BE2C (cell line): ENCODE data around the gene FOSB.

Source experiments
- DNase-seq: peaks from one replicate; pipeline ENCODE4 v3.0.0-alpha.2; 2020
- H3K27me3 ChIP-seq: fragments of 250-450 bp; sonication (Bioruptor Pico); 2 replicates; pipeline ENCODE4 v1.5.1; 2020; ENCODE audit warnings: mild to moderate bottlenecking
- H3K36me3 ChIP-seq: fragments of 250-450 bp; sonication (Bioruptor Pico); 2 replicates; pipeline ENCODE4 v1.5.1; 2020; ENCODE audit warnings: mild to moderate bottlenecking
- H3K4me1 ChIP-seq: fragments of 250-450 bp; sonication (Bioruptor Pico); 2 replicates; pipeline ENCODE4 v1.5.1; 2020
- H3K4me3 ChIP-seq: 2 replicates; pipeline ENCODE4 v1.5.1; 2011; ENCODE audit warnings: low read depth, low read length
- H3K9me3 ChIP-seq: fragments of 250-450 bp; sonication (Bioruptor Pico); 2 replicates; pipeline ENCODE4 v1.5.1; 2020
- CTCF ChIP-seq: IDR thresholded peaks from 2 replicates; pipeline ENCODE4 v1.5.1; 2012; ENCODE audit warnings: mild to moderate bottlenecking, low read depth, low read length

FOSB gene

GRCh38 chr19:45442778-45443461, 24.9 kb upstream of the FOSB start:
- no peaks in the 10 kb centered on the region for H3K27me3 ChIP-seq
- no peaks in the 10 kb centered on the region for H3K9me3 ChIP-seq
- peak overlapping the region; percentile 72 for H3K4me3 ChIP-seq
- DNase-seq: peak; percentile 63
- TF ChIP-seq CTCF: no peak
- H3K36me3 ChIP-seq: no peaks in the 10 kb centered on the region
- H3K4me1 ChIP-seq: 0 out of 2 replicates have a peak, but pooled peaks cover 2% of the 10 kb centered on the region

- Histone ChIP-seq H3K36me3 (no peaks in the 10 kb centered on the region), H3K9me3 (no peaks in the 10 kb centered on the region), H3K4me3 (peak overlapping the region; percentile 72), H3K27me3 (no peaks in the 10 kb centered on the region), H3K4me1 (0 out of 2 replicates have a peak, but pooled peaks cover 2% of the 10 kb centered on the region)
- TF ChIP-seq CTCF: no peak
- peak; percentile 99 for DNase-seq
Observed at GRCh38 chr19:45443462-45444317, 24.1 kb upstream of the FOSB start.

GRCh38 chr19:45444318-45445041, 23.3 kb upstream of the FOSB start:
- H3K4me3 ChIP-seq: peak overlapping the region; percentile 47
- no peaks in the 10 kb centered on the region for H3K36me3 ChIP-seq
- H3K9me3 ChIP-seq: no peaks in the 10 kb centered on the region
- TF ChIP-seq CTCF: no peak
- DNase-seq: peak; percentile 95
- 0 out of 2 replicates have a peak, but pooled peaks cover 2% of the 10 kb centered on the region for H3K4me1 ChIP-seq
- no peaks in the 10 kb centered on the region for H3K27me3 ChIP-seq

GRCh38 chr19:45445139-45445538, 22.7 kb upstream of the FOSB start:
- DNase-seq: no peak
- Histone ChIP-seq H3K4me1 (peaks cover 5% of the 10 kb centered on the region; the same call in 1 of the 2 replicates), H3K27me3 (peaks cover under 1% of the 10 kb centered on the region; the same call in 1 of the 2 replicates), H3K9me3 (no peaks in the 10 kb centered on the region), H3K36me3 (no peaks in the 10 kb centered on the region), H3K4me3 (no peak overlapping the region)
- no peak for TF ChIP-seq CTCF

- TF ChIP-seq CTCF: peak; percentile 47
- Histone ChIP-seq H3K9me3 (no peaks in the 10 kb centered on the region), H3K27me3 (peaks cover 3% of the 10 kb centered on the region; the same call in 1 of the 2 replicates), H3K4me1 (peaks cover 11% of the 10 kb centered on the region; the same call in 1 of the 2 replicates), H3K36me3 (no peaks in the 10 kb centered on the region), H3K4me3 (no peak overlapping the region)
- DNase-seq: no peak
Observed at GRCh38 chr19:45446295-45446694, 21.5 kb upstream of the FOSB start.
